ENCODE data around the gene AGO1. TPM values are rescaled to one million over a fixed set of nuclear protein-coding genes. Genes with fewer than 3 reads are reported as not detected.
A peak's percentile ranks its signal among the peaks of the same experiment; 100 is the strongest.

Gene AGO1
- total and polyA plus RNA-seq, 2 of the 13 experiments (the other 11 are each of a cell fraction or from before 2014, with no cell fraction given): 9.2 to 18.6 TPM

DNA sequence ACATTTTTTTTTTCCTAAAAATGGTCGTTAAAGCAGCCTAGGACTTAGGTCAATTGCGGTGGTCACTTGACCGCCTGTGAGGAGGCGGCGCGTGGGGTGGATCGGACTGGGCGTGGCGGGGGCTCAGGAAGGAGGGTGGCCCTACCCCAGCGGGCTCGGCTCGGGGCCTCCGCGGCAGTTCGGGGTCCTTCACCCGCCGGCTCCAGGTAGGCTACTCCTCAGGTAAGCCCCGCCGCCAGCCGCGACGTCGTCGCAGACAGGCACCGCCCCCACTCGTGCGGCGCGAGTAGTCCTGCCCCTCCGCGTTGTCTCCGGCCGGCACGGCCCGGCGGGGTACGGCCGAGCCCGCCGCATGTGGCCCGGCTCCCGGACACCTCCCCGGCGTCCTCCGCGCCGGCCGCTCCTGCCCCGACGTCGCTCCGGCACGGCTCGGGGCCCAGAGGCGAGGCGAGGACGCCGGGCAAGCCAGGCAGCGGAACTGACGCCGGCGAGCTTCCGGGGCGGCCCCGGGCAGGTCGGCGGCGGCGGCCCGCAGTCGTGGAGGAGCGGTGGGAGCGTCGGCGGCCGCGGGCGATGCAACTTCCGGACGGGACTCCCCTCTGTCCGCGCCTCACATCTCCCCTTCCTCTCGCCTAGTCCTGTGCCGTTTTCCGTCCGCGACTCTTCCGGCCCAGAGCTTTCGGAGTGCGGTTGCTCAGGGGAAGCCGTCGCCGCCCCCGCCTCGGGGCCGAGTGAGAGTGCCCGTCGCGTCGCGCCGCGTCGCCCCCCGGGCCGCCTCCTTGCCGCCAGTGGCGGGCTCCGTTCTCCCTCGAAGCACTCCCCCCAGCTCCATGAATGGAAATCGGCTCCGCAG is 47.8 kb downstream of the AGO1 start, which contains the start of gene AGO3 (continued):
- no peak for TF ChIP-seq ZNF652 (CRISPR knock-in tag; IDR thresholded peaks at IDR 0.05; ENCODE audit: borderline replicate concordance, low read depth)
- peak; percentile 55; the same call in 1 of the 2 replicates for TF ChIP-seq SALL2 (CRISPR knock-in tag; IDR thresholded peaks at IDR 0.05)
- TF ChIP-seq BRD4 (CRISPR knock-in tag; IDR thresholded peaks at IDR 0.05): peak; percentile 58; the same call in 1 of the 2 replicates
- no peak for TF ChIP-seq ZBTB21 (CRISPR knock-in tag; IDR thresholded peaks at IDR 0.05)
- peak; percentile 57; the same call in 1 of the 2 replicates for TF ChIP-seq TFDP1 (CRISPR knock-in tag; IDR thresholded peaks at IDR 0.05; ENCODE audit: borderline replicate concordance)

- Histone ChIP-seq H3K9ac (ENCODE audit: insufficient read depth, low read depth, low read length) (peak overlapping the region; percentile 94), H3K4me1 (ENCODE audit: insufficient read depth, low read length) (peaks cover 46% of the 10 kb centered on the region), H3K36me3 (replicated peaks in 1 of 2; ENCODE audit: control insufficient read depth in 1 of 2, insufficient read depth in 2 of 2, low read length in 2 of 2) (no peaks in the 10 kb centered on the region), H4K20me1 (ENCODE audit: insufficient read depth, low read length) (no peaks in the 10 kb centered on the region), H3K79me2 (ENCODE audit: insufficient read depth, low read length) (peaks cover 54% of the 10 kb centered on the region), H3K27ac (ENCODE audit: extremely low read length, insufficient read depth, low read length) (peak overlapping the region; percentile 97), H3K9me3 (ENCODE audit: low read length) (no peaks in the 10 kb centered on the region), H3K27me3 (ENCODE audit: control insufficient read depth in 1 of 2, insufficient read depth in 2 of 2, low read length in 2 of 2) (no peaks in the 10 kb centered on the region; a peak in 1 of 5 replicates), H3K4me2 (ENCODE audit: low read depth, low read length) (peak overlapping the region; percentile 70), H3K4me3 (replicated peaks in 1 of 3; ENCODE audit: insufficient read depth in 1 of 3, low read depth in 2 of 3, low read length in 3 of 3) (peak overlapping the region; percentile 93 to 97 (median 97)), H2AFZ (ENCODE audit: low read length) (no peak overlapping the region)
- 1% methylated on average over 17 of the region's 28 CpGs for WGBS (ENCODE audit: low lambda C conversion rate)
- no TSS peak for BruUV-seq (replicated peaks)
- in situ Hi-C loops (cut with HindIII; ENCODE audit: extremely low pct_ligation_motif_present, low pct_unique_long_range_greater_than_20kb): no loop called here
- ATAC-seq (peak; percentile 55), DNase-seq (ENCODE audit: low spot score) (peak; percentile 3), FAIRE-seq (no peak)
- ChIA-PET POLR2A (interaction anchor here (0.8 to 1.8 kb wide), 6 partner anchors 10 to 469 kb away, joined by 3 to 6 read pairs (median 4); partner anchors contain the start of gene CLSPN), CTCF (ENCODE audit: low intra/inter-chr PET ratio, low total read pairs) (no interaction called here)
- intact Hi-C loops (cut with micrococcal nuclease; ENCODE audit: unreplicated experiment): no loop called here
- TF ChIP-seq ZBTB43 (CRISPR knock-in tag; conservative IDR thresholded peaks at IDR 0.05): 0 out of 2 replicates have a peak, but pooled peaks have one; percentile 22
- peak; percentile 50; the same call in 1 of the 2 replicates for TF ChIP-seq NFKB2 (CRISPR knock-in tag; IDR thresholded peaks at IDR 0.05; ENCODE audit: borderline replicate concordance)
- TF ChIP-seq, protein P1, sequence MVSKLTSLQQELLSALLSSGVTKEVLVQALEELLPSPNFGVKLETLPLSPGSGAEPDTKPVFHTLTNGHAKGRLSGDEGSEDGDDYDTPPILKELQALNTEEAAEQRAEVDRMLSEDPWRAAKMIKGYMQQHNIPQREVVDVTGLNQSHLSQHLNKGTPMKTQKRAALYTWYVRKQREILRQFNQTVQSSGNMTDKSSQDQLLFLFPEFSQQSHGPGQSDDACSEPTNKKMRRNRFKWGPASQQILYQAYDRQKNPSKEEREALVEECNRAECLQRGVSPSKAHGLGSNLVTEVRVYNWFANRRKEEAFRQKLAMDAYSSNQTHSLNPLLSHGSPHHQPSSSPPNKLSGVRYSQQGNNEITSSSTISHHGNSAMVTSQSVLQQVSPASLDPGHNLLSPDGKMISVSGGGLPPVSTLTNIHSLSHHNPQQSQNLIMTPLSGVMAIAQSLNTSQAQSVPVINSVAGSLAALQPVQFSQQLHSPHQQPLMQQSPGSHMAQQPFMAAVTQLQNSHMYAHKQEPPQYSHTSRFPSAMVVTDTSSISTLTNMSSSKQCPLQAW (CRISPR knock-in tag; IDR thresholded peaks at IDR 0.05): 0 out of 2 replicates have a peak, but pooled peaks have one; percentile 42
- peak; percentile 71 for TF ChIP-seq ASH2L (IDR thresholded peaks at IDR 0.05; ENCODE audit: insufficient read length, low read depth, low read length)
- TF ChIP-seq ZNF781 (CRISPR knock-in tag; IDR thresholded peaks at IDR 0.05; ENCODE audit: borderline replicate concordance, not compliant biosample characterization): peak; percentile 57
- TF ChIP-seq ZNF800 (CRISPR knock-in tag; IDR thresholded peaks at IDR 0.05): peak; percentile 58; the same call in 1 of the 2 replicates
- peak; percentile 93 for TF ChIP-seq MAFF (IDR thresholded peaks at IDR 0.05; ENCODE audit: low read depth, low read length)
- TF ChIP-seq HDAC1 (CRISPR knock-in tag; IDR thresholded peaks at IDR 0.05): 0 out of 2 replicates have a peak, but pooled peaks have one; percentile 7
Observed at GRCh38 chr1:35931446-35932157, 48.6 kb downstream of the AGO1 start.
